Smooth muscle cell of the brain vasculature (primary cell): Measurements from ENCODE around the gene RNF214.
"Not testable (repeated sequence)": the region's sequence is repeated elsewhere in the genome, so short reads cannot be mapped to it uniquely, and the experiment has no call there.

Experiments
- DNase-seq: peaks from one replicate; pipeline ENCODE4 v3.0.0-alpha.2; 2012; ENCODE audit warnings: low read depth, low spot score

Gene RNF214

GRCh38 chr11:117230286-117230961, 2.0 kb upstream of the RNF214 start:
- no peak for DNase-seq

DNA sequence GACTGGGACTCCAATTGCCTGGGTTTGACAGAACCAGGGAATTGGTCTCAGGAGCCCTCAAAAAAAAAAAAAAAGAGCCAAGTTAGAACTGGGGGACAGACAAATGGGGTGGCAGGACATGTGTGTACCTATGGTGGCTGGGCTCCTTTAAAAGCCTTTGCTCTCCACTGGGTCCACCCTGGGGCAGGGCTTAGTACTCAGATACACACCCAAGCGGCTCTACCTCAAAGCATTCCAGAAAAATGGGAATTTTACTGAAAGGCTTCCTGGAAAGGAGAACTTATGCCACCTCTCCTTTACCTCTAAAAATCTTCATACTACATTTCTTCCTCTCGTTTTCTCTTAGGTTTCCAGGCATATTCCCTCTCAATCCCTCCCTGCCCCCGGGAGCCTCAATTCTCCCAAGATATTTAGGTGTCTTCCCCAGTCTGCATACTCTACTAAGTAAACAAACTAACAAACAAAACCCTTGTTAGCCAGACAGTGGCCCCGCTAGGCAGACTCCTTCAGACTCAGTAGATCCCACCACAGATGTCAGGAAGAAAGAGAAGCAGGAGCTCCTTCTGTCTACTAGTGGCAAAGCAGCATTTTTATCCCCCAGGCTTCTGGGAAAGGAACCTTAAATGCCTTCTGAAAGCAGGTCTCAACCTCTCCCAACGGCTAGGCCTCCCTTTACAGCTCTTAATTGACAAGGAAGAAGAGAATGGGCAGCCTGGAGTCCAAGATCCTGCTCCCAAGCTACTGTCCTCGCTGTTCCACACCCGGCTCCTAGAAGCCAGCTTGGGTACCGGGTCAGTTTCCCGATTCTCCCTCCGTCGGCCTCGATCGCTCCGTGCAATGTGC, 1.3 kb upstream of the RNF214 start:
- no peak for DNase-seq

GRCh38 chr11:117231842-117232091, 704 bp upstream of the RNF214 start, which contains the start of gene PCSK7:
Gene PCSK7 (minus strand): TSS chr11:117232073. CDS start chr11:117229844, 2,229 bp downstream.
- peak; percentile 15 for DNase-seq

GRCh38 chr11:117232911-117233409, 489 bp downstream of the RNF214 start:
- DNase-seq = no peak

DNA sequence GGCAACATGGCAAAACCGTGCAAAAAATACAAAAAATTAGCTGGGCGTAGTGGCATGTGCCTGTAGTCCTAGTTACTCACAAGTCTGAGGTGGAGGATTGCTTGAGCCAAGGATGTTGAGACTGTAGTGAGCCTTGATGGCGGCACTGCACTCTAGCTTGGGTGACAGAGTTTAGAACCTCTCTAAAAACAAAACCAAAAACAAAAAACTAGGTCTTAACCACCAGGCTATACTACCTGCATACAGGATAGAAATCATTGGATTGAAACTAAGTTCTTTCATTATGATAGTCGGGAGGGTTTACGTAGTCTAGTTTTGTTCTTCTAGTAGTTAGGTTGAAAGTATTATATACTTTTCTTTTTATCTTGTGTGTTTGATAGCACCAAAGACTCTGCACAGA, 5.8 kb downstream of the RNF214 start:
- no peak for DNase-seq

DNA sequence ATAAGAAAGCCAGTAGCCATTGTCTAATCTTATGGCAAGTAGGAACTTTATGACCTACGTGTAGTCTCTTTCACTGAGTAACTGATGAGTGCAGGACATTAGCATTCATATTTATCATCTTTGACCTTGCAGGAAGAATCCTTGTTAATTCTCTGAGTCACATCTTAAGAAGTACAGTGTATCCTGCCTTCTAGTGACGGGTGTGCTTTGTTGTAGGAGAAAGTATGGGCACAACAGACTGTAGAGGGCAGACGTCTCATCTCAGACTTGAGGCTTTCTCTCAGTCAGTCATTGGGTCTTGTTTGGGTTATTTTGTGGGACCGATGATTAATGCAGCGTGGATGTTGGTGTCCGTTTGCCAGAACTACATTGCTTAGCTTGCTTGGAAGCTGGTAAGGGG, 6.8 kb downstream of the RNF214 start:
- peak; percentile 24 for DNase-seq

- DNase-seq = no peak
These were observed 15.9 kb downstream of the RNF214 start for GRCh38 chr11:117248341-117248740.

GRCh38 chr11:117249571-117249970, 17.1 kb downstream of the RNF214 start:
- no peak for DNase-seq

- no peak for DNase-seq
These were observed 19.0 kb downstream of the RNF214 start for GRCh38 chr11:117251506-117251905.

GRCh38 chr11:117255966-117256365, 23.5 kb downstream of the RNF214 start:
- no peak for DNase-seq

- DNase-seq = no peak
These were observed 24.1 kb downstream of the RNF214 start for GRCh38 chr11:117256573-117256972.

DNA sequence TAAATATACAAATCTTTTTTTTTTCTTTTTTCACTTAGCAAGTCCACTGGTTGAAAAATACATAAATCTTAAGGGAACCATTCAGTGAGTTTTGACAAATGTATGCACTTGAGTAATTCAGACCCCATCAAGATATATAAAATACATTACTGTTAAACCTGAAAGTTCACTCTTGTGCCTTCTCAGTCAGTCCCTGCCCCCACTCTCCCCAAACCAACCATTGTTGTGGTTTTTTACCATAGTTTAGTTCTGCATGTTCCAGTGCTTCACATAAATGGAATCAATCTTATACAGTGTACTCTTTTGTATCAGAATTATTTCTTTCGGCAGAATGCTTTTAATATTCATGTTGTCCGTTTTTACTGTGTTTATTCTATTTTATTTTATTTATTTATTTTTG, 26.1 kb downstream of the RNF214 start:
- no peak for DNase-seq

- no peak for DNase-seq
These were observed 26.9 kb downstream of the RNF214 start for GRCh38 chr11:117259417-117259816.

- not testable (repeated sequence) for DNase-seq
These were observed 32.3 kb downstream of the RNF214 start for GRCh38 chr11:117264624-117265323.

DNA sequence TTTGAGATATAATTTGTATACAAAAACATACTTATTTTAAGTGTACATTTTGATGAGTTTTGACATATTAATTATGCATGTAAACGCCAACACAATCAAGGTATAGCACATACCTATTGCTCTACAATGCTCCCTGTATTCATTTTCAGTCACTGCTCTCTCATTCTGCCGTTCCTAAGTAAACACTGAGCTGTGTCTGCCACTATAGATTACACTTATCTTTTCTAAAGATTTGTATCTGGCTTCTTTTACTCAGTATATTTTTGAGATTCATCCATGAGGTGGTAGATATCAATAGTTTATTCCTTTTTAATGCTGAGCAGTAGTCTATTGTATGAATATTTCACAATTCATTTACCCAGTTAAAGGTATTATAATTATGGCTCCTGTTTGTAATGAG, 33.3 kb downstream of the RNF214 start:
- no peak for DNase-seq

DNA sequence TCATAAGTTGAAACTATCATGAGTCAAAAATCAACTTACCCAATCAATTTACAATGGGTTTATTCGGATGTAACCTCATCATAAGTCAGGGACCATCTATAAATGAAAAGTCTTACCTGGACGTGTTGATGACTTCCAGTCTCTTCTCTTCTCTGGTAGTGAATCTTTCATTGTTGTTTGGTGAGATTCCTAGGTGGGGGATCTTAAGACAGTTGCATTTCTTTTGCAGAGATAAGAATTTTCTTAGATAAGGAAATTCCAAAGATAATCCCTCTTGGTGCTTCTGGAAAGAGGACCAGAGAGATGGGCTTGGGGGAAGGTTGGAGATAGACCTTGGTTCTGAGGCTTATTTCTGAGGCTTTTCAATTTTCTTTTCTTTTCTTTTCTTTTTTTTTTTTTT, 37.4 kb downstream of the RNF214 start:
- DNase-seq = no peak

- no peak for DNase-seq
These were observed 38.7 kb downstream of the RNF214 start for GRCh38 chr11:117271208-117271607.

DNA sequence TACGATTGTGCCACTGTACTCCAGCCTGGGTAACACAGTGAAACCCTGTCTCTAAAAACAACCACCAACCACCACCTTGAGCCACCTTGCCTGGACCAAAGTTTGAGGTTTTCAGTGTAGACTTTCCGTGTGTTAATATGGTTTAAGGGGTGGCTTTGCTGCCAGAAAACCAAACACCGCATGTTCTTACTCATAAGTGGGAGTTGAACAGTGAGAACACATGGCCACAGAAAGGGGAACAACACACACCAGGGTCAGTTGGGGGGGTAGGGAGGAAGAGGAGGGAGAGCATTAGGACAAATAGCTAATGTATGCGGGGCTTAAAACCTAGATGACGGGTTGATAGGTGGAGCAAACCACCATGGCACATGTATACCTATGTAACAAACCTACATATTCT, 39.7 kb downstream of the RNF214 start:
- not testable (repeated sequence) for DNase-seq

- DNase-seq = peak; percentile 49
These were observed 41.2 kb downstream of the RNF214 start for GRCh38 chr11:117273550-117274289.

DNA sequence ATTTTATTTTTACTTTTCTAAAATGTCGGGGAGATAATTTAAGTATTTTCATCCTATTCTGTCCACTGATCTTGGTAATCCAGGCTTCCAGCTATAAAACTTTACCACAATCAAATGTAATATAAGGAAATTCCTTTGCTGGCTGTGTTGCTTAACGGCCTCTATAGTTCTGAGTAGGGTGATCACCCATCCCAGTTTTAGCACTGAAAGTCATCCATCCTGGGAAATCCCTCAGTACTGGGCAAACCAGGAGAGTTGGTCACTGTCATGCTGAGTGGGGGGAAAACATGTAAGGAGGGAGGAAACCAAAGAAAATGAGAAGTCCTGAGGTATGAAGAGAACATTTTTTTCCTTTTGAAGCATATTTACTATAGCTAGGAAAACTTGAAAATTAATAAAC, 45.9 kb downstream of the RNF214 start:
- DNase-seq = no peak

DNA sequence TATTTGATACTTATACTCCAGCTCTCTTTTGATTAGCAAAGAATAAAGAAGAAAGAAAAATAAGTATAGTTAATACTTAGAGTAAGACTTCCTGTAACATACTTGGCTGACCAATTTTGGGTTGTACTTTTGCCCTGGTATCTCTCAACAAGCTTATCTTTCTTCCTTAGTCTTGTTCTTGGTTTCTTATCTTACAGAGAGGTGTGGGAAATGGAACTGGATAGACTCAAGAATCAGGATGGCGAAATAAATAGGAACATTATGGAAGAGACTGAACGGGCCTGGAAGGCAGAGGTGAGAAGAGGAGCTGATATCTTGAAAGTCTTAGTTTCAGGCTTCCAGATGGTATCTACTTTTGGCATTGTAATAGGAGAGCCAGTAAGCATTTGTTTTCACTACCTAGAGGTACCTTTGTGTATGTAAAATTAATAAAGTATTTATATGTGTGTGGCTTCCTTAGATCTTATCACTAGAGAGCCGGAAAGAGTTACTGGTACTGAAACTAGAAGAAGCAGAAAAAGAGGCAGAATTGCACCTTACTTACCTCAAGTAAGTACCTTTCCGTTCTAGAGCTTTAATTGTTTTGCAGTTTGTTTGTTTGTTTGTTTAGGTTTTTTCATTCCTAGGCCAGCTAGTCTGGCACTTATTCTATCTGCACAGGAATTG, 47.4 kb downstream of the RNF214 start:
- no peak for DNase-seq
